ENCODE data around the gene RBMS1.

DNA sequence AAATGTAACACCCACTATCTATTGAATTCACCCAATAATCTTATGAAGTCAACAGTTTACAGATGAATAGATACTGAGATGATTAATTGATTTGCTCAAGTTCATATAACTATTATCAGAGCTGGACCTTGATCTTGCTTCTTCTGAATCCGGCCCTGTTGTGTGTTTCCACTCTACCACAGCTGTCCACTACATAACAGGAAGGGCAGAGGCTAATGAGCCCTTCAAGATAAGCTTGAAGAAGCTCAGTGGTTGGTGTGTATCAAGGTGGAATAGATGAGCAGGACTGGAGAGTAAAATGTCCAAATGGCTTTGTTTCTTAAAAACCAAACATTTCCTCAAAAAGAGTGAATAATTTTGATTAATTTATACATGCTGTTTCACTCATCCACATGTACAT is 237.1 kb downstream of the RBMS1 start:
- TF ChIP-seq TRIM24 (CRISPR knock-in tag; IDR thresholded peaks at IDR 0.05) (no peak), HNRNPLL (IDR thresholded peaks at IDR 0.05; ENCODE audit: low read depth, low read length, poor library complexity, severe bottlenecking) (no peak), IKZF1 (IDR thresholded peaks at IDR 0.05) (no peak), MYC (CRISPR knock-in tag; IDR thresholded peaks at IDR 0.05; ENCODE audit: borderline replicate concordance) (no peak), ZNF644 (CRISPR knock-in tag; IDR thresholded peaks at IDR 0.05; ENCODE audit: low read depth) (no peak), BHLHE40 (IDR thresholded peaks at IDR 0.05; ENCODE audit: low read length) (no peak), REST (IDR thresholded peaks at IDR 0.05; ENCODE audit: borderline replicate concordance in 1 of 2, low read depth in 1 of 2, low read length in 2 of 2) (no peak), ZNF276 (CRISPR knock-in tag; IDR thresholded peaks at IDR 0.05; ENCODE audit: low read depth) (no peak), POLR2AphosphoS5 (IDR thresholded peaks at IDR 0.05; ENCODE audit: low read depth, low read length) (no peak)

Measured in HepG2 (cell line).